SK-N-SH (cell line): Measurements from ENCODE around the gene CRIP3.

ENCODE experiments used
- FOXM1 ChIP-seq: IDR thresholded peaks from 2 replicates; pipeline ENCODE4 v1.4.0; 2012; ENCODE audit warnings: low read depth, mild to moderate bottlenecking
- GATA2 ChIP-seq: sonication (generic); formaldehyde crosslinking; IDR thresholded peaks from 2 replicates; pipeline ENCODE4 v1.5.0; 2020; ENCODE audit warnings: mild to moderate bottlenecking, missing genetic modification reagents
- MEF2A ChIP-seq: IDR thresholded peaks from 2 replicates; pipeline ENCODE4 v1.4.0; 2012; ENCODE audit warnings: low read depth, borderline replicate concordance
- MXI1 ChIP-seq: IDR thresholded peaks from 2 replicates; pipeline ENCODE4 v1.6.1; 2012; ENCODE audit warnings: mild to moderate bottlenecking, low read depth, low read length, improper control_type of control experiment
- NRF1 ChIP-seq: IDR thresholded peaks from 2 replicates; pipeline ENCODE4 v1.6.1; 2012; ENCODE audit warnings: low read depth, mild to moderate bottlenecking, low read length
- POLR2AphosphoS5 ChIP-seq: IDR thresholded peaks from 2 replicates; pipeline ENCODE4 v1.6.1; 2012; ENCODE audit warnings: low read depth, low read length
- ZBTB33 ChIP-seq: IDR thresholded peaks from 2 replicates; pipeline ENCODE4 v1.4.0; 2012; ENCODE audit warnings: low read depth, borderline replicate concordance
- TF ChIP-seq, protein P1 (sequence below): fragments of 200-600 bp; sonication (generic); IDR thresholded peaks from 2 replicates; pipeline ENCODE4 v1.6.1; 2017; ENCODE audit warnings: antibody characterized with exemption, mild to moderate bottlenecking, moderate library complexity
- TF ChIP-seq, protein P2 (sequence below): IDR thresholded peaks from 2 replicates; pipeline ENCODE4 v1.4.0; 2012; ENCODE audit warnings: low read depth

DNA sequence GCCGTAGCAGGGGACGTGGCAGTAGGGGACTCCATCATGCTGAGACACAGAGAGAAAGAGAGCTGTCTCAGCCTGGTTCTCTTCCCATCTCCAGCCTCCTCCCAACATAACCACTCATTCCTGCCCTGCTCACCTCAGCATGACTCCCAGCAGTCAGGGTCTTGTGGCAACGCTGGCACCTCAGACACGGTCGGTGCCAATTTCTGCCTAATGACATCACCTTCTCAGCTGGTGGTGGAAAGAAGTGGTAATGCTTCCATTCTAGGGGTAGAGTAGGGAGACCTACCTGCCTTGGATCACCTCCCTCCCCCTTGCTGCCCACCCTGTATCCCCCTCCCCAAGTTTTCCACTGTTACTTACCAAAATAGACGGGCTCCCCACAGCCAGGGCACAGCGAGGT is 2.5 kb downstream of the CRIP3 start:
- TF ChIP-seq, protein P1, sequence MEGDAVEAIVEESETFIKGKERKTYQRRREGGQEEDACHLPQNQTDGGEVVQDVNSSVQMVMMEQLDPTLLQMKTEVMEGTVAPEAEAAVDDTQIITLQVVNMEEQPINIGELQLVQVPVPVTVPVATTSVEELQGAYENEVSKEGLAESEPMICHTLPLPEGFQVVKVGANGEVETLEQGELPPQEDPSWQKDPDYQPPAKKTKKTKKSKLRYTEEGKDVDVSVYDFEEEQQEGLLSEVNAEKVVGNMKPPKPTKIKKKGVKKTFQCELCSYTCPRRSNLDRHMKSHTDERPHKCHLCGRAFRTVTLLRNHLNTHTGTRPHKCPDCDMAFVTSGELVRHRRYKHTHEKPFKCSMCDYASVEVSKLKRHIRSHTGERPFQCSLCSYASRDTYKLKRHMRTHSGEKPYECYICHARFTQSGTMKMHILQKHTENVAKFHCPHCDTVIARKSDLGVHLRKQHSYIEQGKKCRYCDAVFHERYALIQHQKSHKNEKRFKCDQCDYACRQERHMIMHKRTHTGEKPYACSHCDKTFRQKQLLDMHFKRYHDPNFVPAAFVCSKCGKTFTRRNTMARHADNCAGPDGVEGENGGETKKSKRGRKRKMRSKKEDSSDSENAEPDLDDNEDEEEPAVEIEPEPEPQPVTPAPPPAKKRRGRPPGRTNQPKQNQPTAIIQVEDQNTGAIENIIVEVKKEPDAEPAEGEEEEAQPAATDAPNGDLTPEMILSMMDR, result no peak
- TF ChIP-seq ZBTB33 (no peak), POLR2AphosphoS5 (no peak), NRF1 (no peak), MXI1 (no peak), GATA2 (no peak), FOXM1 (no peak), MEF2A (no peak)
- TF ChIP-seq, protein P2, sequence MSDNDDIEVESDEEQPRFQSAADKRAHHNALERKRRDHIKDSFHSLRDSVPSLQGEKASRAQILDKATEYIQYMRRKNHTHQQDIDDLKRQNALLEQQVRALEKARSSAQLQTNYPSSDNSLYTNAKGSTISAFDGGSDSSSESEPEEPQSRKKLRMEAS, result no peak
